GM21367 (cell line): ENCODE results near the gene DPP6.
"Not testable (repeated sequence)": the region's sequence is repeated elsewhere in the genome, so short reads cannot be mapped to it uniquely, and the experiment has no call there.

Experiments used
- ATAC-seq: cut with Tn5 transposase; IDR thresholded peaks from one replicate; pipeline ENCODE4 v1.9.1; 2021; ENCODE audit not compliant: unreplicated experiment

The DPP6 gene

DNA sequence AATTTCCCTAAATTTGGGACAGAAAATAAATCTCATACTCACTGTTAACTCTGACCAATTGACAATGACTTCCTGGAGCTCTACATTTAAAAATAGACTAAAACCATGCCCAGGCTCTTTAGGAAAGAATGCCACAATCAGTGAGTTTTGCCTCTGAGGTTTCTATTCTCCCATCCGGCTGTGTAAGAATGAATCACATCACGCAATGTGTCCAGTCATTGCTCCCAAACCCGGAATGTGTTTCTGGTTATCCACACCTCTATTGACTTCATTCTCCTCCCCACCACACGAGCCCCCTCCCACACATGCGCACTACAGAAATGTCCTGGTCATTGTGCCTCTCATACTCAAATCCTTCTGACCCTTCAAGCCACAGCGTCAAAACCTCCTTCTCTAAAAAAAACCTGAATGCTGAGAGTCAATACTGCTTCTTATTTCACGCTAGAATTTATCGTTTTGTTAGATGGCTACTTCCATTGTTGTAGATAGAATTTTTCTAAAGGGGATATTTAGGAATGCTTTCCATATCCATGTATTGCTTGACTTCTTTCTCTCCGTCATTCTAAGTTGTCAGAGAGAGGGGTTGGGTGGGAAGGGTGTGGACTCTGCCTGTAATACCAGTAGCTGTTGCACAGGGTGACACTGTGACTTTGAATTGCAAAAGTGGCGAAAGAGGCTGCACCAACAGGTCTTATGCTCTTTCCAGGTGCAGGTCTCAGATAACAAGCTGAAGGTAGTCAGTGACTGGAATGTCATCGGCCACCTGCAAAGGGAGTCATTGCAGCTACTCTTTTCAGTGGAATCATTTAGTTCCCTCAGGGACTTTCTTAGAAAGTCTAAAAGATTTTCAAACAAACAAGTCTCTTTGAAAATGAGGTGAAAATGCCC lies 594.2 kb downstream of the DPP6 start:
- ATAC-seq: no peak

DNA sequence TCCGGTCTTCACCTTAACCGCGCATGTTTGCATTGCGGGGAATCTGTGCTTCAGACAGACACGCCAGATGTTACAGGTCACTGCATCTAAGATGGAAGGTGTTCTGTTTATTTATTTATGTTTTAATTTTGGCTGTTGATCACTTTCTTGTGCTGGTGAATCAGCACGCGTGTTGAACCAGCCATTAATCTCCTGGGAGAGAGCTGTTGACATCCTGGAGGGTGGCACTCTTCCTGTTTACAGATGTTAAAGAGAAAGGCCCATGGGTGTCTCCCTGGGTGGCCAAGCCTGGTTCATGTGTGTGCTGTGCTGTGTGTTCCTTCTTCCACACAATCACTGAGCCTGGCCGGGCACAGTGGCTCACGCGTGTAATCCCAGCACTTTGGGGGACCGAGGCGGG lies 595.4 kb downstream of the DPP6 start:
- no peak for ATAC-seq

DNA sequence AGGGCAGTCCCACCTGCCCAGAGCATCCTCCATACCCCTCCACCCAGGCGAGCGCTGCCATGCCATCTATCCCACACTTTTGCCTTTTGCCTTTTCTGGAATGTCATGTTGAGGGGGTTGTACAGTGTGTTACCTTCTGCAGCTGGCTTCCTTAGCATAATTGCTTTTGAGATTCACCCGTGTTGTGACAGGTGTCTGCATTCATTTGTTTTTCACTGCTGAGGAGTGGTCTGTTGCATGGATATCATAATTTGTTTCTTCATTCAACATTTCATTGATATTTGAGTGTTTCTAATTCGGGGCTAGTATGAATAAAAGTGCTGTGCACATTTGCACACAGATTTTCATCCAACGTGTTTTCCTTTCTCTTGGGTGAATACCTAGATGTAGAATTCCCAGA lies 596.8 kb downstream of the DPP6 start:
- ATAC-seq: no peak

DNA sequence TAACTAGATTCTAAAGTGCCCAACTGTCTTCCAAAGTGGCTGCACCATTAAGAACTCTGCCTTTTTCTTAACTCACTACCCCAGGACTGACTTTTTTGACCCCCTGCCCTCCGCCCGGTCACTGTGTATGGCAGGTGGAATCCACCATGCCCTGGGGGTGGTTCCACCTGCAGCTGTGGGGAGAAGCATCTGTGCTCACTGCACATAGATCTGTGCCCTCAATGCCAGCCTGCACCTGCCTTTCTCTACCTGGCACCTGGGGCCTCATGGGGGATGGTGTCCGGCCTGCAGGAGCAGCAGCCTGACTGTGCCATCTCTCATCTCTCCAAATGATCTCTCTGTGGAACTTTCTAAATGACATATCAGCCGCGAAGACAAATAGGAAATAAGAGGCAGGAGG lies 597.2 kb downstream of the DPP6 start:
- ATAC-seq: no peak

DNA sequence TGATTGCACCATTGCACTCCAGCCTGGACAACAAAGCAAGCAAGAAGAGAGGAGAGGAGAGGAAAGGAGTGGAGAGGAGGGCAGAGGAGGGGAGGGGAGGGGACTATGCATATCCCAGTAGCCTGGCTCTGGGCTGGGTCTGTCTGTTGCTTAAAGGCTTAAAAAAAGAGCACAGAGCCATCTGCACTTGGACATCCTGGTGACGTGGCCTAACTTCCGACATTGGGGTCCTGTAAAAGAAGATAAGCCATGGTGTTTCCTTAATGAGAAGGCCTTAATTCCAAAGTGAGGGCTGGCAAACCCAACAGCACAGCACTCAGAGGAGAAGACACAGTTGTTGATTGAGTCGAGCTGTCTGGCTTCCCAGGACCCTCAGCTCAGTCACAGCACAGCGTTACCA lies 598.1 kb downstream of the DPP6 start:
- no peak for ATAC-seq

DNA sequence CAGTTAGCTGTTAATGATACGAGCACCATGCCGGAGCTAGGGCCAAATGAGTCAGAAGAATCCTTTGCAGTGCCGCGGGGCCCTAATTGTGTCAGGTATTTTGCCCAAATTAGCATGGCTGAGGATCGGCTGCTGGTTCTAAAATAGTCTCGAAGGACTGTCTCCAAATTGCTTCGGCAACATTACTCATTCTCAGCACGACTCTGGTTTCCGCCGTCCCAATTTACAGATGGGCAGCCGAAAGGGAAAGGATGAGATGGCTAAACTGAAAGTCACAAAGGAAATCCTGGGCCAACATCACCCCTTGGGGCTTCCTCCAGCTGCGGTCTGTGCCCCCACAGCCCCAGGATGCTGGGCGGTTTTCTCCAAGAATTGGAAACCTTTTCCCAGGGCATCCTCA lies 599.3 kb downstream of the DPP6 start:
- ATAC-seq: no peak

DNA sequence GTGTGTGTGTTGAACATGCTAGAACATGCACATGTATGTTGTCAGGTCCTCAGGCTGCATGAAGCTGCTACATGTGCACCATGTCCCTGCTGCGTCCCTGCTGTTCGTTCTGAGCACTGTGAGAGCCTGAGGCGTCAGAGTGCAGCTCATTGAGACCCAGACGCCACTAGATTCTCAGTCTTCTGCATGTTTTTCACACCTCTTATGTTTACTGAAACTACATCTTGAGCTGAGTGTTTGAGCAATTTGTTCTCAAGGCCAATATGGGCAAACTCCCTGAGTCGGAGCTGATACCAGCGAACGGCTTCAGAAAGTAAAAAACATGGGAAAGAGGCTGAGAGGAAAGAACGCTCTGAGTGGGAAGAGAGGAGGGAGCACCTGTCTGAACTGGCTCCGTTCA lies 600.4 kb downstream of the DPP6 start:
- ATAC-seq: no peak

DNA sequence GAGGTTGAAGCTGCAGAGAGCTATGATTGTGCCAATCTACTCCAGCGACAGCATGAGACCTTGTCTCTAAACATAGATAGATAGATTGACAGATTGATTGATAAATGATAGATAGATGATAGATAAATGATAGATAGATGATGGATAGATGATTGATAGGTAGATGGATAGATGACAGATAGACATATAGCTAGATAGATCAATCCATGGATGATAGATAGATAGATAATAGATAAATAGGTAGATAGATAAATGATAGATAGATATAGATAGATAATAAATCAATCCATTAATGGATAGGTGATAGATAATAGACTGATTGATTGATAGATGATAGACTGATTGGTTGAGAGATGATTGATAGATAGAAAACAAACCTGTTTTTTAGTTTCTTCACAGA lies 601.1 kb downstream of the DPP6 start:
- ATAC-seq: no peak

DNA sequence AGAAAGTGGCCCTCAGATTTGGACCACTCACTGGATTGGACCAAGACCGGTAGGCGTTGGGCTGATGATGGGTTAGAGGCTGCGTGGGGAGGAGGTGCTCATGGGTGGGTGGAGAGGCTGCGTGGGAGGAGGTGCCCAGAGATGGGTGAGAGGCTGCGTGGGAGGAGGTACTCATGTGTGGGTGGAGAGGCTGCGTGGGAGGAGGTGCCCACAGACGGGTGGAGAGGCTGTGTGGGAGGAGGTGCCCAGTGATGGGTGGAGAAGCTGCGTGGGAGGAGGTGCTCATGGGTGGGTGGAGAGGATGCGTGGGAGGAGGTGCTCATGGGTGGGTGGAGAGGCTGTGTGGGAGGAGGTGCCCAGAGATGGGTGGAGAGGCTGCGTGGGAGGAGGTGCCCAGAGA lies 604.4 kb downstream of the DPP6 start:
- ATAC-seq: no peak

DNA sequence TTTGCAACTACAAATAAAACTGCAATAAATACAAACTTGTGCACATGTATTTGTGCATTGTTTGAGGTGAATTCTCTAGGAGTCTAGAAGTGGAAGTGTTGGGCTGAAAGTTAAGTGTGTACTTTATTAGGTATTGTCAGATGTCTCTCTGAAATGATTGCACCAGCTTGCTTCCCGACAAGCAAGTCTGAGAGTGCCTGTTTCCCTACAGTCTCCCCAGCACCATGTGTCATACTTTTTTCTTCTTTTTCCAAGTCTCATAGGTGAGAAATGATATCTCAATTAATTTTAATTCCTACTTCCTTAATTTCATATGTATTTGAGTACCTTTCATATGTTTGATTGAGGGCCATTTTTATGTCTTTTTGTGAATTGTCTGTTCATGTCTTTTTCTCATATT lies 614.6 kb downstream of the DPP6 start:
- ATAC-seq: no peak

DNA sequence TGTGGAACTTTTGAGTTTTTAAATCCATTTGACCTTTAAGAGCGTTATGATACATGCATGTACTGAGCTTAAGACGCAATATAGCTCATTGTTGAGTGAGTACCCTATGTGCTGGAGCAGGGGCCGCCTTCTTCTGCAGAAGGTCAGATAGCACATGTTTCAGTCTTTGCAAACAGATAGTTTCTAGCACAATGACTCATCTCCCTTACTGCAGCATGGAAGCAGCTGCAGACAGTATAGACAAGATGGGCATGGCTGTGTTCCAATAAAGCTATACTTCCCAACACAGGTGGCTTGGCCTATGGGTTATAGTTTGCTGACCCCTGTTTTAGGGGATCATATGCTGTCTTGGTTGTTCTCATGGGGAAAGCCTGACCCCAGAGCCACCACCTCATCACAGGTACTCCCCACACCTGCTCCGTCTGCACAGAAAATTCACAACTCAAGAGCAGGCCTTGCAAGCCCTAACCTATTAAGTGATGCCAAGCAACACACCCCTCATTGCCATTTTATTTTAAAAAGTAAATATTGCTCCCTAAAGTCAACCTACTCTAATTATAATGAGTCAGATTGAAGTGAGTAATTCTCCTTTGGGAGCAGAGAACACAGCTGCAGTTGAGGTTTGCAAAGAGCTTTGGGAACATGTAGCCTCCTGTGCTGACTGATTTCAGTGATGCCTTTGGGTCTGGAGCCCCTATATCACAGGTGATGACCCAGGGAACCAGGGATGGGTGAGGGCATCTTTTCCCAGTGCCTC lies 620.6 kb downstream of the DPP6 start:
- ATAC-seq: no peak

DNA sequence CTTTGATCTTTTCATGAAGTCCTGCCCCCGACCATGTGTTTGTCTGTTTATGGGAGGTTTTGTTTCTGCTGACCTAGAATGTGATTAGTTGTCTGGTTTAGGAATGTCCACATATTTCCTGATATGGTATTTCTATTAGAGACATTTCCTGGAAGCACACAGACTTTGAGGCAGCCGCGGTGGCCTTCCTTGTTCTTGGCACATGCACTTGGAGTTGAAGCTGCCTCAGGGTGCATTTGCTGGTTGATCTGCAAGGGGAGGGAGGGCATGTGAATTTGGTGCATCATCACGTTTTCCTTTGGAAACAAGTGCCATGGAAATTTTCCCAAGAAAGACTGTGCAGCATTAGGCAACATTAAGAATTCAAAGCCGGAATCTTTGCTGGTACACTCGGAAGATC lies 622.0 kb downstream of the DPP6 start:
- ATAC-seq: no peak

DNA sequence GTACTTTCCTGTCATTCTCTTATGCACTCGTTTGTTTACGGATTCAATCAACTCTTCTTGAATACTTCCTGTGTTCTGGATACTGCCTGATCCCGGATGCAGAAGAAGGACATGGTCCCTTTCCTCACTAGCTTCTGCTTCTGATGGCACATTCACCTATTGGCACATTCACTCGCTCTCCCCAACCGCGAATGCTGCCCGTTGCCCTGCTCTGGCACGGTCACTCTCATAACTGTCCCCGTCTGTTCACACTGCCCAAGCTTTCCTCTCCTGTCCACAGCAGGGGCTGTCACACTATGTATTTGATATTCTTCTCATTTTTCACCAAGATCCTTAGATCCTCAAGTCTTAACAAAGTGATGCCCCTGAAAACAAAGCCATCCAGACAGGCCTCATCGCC lies 623.4 kb downstream of the DPP6 start:
- ATAC-seq: no peak

DNA sequence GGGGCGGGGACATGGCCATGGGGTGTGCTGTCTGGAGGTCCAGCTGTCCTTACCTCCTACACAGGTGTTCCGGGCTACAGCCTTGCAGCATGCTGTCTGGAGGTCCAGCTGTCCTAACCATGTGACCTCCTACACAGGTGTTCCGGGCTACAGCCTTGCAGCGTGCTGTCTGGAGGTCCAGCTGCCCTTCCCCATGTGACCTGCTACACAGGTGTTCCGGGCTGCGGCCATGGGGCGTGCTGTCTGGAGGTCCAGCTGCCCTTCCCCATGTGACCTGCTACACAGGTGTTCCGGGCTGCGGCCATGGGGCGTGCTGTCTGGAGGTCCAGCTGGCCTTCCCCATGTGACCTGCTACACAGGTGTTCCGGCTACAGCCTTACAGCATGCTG lies 623.8 kb downstream of the DPP6 start:
- not testable (repeated sequence) for ATAC-seq

DNA sequence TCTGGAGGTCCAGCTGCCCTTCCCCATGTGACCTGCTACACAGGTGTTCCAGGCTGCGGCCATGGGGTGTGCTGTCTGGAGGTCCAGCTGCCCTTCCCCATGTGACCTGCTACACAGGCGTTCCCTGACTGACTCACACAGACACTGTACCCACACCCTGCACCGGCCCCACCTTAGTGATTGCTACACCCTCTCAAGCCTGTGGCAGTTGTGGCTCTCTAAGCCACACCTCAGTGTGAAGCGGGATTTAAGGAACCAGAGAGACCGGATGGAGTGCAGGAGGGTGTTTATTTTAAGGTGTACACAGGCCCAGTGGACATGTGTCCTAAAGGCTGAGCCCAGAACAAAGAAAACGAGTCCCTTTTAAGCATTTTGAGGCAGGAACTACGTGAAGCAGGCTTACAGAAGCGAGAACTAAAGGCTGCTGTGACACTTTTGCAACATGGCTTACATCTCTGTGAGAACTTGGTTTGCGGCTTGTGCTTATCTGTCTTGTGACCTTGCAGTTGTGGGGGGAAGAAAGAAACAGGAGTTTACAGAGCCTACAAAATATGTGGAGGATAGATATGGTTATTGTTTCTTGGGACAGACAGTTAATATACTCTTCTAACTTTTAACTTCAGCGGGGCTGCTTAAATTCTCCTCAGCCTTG lies 624.4 kb downstream of the DPP6 start:
- ATAC-seq: no peak

DNA sequence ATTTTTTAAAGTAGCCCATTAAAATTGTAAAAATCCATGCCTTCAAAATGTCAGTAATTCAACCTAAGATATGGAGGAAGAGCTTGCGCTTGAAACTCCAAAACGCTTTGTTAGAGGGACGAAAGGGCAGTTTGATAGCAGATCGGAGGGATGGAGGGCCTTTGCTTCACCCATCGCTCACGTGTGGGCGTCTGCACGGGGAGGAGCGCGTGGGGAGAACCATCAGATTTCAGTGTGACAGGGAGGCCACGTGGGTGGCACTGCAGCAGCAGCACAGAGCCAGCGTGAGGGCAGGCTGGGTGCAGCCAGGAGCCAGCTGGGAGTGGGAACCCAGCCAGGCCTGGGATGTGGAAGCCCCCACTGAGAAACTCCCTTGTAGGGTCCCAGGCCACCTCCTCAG lies 625.3 kb downstream of the DPP6 start:
- ATAC-seq: no peak

DNA sequence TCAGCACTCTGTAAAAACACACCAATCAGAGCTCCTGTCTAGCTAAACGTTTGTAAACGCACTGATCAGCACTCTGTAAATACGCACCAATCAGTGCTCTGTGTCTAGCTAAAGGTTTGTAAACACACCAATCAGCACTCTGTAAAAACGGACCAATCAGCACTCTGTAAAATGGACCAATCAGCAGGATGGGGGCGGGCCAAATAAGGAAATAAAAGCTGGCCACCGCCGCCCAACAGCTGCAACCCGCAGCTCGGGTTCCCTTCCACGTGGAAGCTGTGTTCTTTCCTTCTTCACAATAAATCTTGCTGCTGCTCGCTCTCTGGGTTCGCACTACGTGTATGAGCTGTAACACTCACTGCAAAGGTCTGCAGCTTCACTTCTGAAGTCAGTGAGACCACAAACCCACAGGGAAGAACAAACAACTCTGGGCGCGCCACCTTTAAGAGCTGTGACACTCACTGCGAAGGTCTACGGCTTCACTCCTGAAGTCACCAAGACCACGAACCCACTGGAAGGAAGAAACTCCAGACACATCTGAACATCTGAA lies 625.9 kb downstream of the DPP6 start:
- ATAC-seq: not testable (repeated sequence)

DNA sequence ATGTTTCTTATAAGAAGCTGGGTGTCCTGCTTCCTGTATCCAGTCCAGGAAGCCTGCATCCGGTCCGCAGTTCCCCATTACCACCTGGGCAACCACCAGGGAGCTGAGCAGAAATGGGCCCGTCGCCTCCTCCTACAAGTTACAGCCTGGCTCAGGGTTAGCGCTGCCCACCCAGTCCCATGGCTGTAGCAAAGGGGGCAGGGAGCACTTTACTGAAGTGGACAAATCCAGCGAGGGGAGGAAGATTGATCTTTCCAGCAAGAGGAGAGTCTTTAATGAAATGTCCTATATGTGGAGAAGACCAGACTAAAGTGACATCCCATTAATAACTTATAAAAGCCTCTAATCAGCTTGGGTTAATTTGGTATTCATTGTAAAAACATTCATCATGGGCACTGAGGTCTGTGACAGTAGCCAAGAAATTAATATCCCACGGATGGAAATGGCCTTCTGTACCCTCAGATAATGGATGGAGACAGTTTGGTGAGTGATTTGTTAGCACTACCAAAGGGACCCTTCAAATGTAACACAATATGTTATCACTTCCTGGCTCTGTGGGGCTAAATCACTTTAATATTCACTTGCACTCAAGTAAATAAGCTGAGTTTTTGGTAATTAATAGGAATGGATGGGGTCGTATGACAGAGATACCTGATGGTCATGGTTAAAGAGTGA lies 627.3 kb downstream of the DPP6 start:
- no peak for ATAC-seq

DNA sequence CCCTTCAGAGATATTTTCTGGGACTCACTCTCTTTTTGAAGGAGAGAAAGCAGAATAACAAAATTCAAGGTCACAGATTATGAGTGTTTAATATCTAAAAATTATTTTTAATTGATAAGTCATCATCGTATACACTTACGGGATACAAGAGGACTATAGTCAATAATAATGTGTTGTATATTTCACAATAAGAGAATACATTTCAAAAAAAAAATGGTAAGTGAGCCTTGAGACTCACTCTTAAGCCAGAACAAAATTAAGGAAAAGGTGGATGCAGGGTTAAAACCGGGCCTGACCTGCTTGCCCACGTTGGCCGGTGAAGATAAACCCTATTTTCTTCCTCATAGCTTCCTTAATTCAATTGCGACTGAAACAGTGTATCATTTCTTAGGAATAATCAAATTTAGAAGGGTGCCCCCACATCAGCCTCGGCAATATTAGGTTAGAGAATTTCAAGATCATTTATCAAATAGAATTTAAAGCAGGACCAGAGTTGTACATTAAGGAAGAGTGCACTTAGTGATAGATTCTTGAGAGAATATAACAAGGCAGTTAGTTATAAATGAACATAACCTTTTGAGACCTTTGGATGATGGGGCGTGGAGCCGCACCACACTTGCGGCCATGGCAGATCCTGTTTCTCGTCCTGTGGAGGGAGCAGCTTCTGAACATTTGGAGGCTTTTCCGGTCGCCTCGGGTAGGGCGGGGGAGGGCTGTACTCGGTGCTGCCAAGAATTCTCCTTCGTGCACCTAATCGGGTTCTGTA lies 628.9 kb downstream of the DPP6 start:
- ATAC-seq: no peak

DNA sequence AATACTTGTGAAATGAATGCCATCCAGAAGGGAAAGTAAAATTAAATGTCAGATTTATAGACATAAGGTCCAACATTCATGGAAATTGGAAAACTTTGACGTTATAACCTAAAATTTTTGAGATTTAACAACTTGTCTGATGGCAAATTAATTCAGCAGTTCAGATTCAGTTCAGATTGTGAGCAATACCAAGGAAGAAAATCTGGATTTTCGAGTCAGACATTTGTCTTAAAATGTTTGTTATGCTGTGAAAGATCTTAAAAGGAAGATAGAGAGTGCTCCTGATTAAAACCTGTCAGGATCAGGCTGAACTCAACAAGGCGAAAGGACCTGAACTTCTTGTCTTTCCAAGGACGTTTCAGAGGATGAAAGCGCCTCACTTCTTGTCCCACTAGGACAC lies 629.8 kb downstream of the DPP6 start:
- no peak for ATAC-seq
